Measurements from ENCODE around the gene STK32A. TPM values are rescaled to one million over a fixed set of nuclear protein-coding genes. Genes with fewer than 3 reads are reported as not detected.
A peak's percentile ranks its signal among the peaks of the same experiment; 100 is the strongest.

Gene STK32A
- total RNA-seq, 1 experiment from 2014 or later = 3.3 TPM

DNA sequence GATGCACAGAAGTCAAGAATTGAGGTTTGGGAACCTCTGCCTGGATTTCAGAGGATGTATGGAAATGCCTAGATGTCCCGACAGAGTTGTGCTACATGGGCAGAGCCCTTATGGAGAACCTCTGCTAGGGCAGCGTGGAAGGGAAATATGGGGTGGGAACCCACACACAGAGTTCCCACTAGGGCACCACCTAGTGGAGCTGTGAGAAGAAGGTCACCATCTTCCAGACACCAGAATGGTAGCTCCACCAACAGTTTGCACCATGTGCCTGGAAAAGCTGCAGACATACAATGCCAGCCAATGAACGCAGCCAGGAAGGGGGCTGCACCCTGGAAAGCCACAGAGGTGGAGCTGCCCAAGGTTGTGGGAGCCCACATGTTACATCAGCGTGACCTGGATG lies 104.5 kb downstream of the STK32A start:
- no peaks in the 10 kb centered on the region for H3K9me3 Mint-ChIP-seq (ENCODE audit: unreplicated experiment)
- ChIA-PET CTCF (interaction anchor here (0.6 to 1.5 kb wide), 3 partner anchors 89 to 767 kb away, joined by 3 to 5 read pairs (median 3); no protein-coding TSS in a partner anchor), POLR2A (no interaction called here)
- TF ChIP-seq, protein P1, sequence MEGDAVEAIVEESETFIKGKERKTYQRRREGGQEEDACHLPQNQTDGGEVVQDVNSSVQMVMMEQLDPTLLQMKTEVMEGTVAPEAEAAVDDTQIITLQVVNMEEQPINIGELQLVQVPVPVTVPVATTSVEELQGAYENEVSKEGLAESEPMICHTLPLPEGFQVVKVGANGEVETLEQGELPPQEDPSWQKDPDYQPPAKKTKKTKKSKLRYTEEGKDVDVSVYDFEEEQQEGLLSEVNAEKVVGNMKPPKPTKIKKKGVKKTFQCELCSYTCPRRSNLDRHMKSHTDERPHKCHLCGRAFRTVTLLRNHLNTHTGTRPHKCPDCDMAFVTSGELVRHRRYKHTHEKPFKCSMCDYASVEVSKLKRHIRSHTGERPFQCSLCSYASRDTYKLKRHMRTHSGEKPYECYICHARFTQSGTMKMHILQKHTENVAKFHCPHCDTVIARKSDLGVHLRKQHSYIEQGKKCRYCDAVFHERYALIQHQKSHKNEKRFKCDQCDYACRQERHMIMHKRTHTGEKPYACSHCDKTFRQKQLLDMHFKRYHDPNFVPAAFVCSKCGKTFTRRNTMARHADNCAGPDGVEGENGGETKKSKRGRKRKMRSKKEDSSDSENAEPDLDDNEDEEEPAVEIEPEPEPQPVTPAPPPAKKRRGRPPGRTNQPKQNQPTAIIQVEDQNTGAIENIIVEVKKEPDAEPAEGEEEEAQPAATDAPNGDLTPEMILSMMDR (IDR thresholded peaks at IDR 0.05; ENCODE audit: unreplicated experiment) = no peak
- no TSS peak for BruUV-seq (replicated peaks)
- no peaks in the 10 kb centered on the region for H3K4me1 Mint-ChIP-seq (ENCODE audit: insufficient read depth, unreplicated experiment)
- H3K27ac Mint-ChIP-seq (ENCODE audit: low read depth, unreplicated experiment) = no peak overlapping the region
- intact Hi-C loops (cut with micrococcal nuclease) = no loop called here
- no peaks in the 10 kb centered on the region for H3K27me3 Mint-ChIP-seq (ENCODE audit: insufficient read depth, unreplicated experiment)
- DNase-seq (ENCODE audit: unreplicated experiment) = no peak
- H3K4me3 Mint-ChIP-seq (ENCODE audit: unreplicated experiment) = no peak overlapping the region
- H3K36me3 Mint-ChIP-seq (ENCODE audit: insufficient read depth, unreplicated experiment) = no peaks in the 10 kb centered on the region

DNA sequence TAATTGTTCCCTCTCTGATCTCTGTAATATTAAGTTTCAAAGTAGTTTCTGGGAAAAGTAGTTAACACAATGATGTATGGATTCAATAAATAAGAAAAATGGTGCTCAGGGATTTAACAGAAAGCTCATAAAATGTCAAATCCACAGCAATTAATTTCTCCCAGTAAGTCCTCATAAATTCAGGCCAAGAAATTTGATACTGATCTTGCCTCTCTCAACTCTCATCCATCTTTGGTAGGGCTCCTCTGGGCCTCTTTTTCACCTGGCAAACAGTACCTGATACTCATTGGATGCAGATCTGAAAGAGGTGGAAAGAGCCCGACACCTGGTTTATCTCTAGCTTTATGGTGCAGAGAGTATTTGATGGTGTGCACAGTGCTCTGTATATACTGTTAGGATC lies 106.1 kb downstream of the STK32A start:
- Mint-ChIP-seq H3K9me3 (ENCODE audit: unreplicated experiment) (no peaks in the 10 kb centered on the region), H3K36me3 (ENCODE audit: insufficient read depth, unreplicated experiment) (no peaks in the 10 kb centered on the region), H3K4me1 (ENCODE audit: insufficient read depth, unreplicated experiment) (no peaks in the 10 kb centered on the region), H3K4me3 (ENCODE audit: unreplicated experiment) (no peak overlapping the region), H3K27me3 (ENCODE audit: insufficient read depth, unreplicated experiment) (no peaks in the 10 kb centered on the region), H3K27ac (ENCODE audit: low read depth, unreplicated experiment) (no peak overlapping the region)
- BruUV-seq (replicated peaks) = no TSS peak
- ChIA-PET POLR2A (interaction anchor here (1.1 kb wide), 1 partner anchor 10 kb away, joined by 3 read pairs; no protein-coding TSS in a partner anchor), CTCF (interaction anchor here (0.6 to 0.7 kb wide), 2 partner anchors 23 to 127 kb away, joined by 3 to 5 read pairs; no protein-coding TSS in a partner anchor)
- intact Hi-C loops (cut with micrococcal nuclease) = no loop called here
- no peak for DNase-seq (ENCODE audit: unreplicated experiment)
- TF ChIP-seq, protein P1 (IDR thresholded peaks at IDR 0.05; ENCODE audit: unreplicated experiment) = no peak

DNA sequence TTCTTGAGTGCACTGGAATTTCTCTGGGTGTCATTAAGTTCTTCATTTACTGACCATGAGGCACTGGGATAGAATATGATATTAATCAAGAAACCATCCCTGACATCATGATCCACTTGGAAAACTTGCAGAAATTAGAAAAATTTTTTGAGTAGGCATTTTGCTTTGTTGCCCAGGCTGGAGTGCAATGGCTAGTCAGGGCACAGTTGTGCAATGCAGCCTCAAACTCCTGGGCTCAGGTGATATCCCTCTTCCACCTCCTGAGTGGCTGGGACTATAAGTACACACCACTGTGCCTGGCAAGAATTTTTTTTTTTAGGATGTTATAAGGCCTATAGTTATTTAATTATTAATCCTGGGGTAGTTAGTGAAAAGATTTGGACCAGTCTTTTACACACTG lies 106.5 kb downstream of the STK32A start:
- intact Hi-C loops (cut with micrococcal nuclease) = no loop called here
- CTCF ChIA-PET = interaction anchor here (0.6 to 0.7 kb wide), 2 partner anchors 23 to 128 kb away, joined by 3 to 5 read pairs; no protein-coding TSS in a partner anchor

DNA sequence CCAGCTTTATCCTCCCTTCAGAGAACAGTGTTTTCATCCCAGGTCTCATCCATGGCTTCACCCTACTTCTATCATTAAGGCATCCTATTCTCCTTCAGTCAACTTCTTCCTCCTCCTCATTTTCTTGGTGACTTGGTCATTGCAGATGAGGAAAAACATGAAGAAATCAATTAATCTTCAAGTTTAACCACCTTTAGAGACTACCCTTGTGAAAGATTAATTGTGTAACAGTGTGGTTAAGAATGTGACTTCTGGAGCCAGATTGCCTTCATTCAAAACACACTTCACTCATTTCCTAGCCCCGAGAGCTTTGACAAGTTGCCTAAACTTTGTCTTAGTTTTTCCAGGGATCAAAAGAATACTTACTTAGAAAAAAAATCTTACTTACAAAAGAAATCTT lies 110.0 kb downstream of the STK32A start:
- TF ChIP-seq, protein P1 (IDR thresholded peaks at IDR 0.05; ENCODE audit: unreplicated experiment) = no peak
- ChIA-PET CTCF (interaction anchor here (0.6 kb wide), 2 partner anchors 10 to 22 kb away, joined by 3 read pairs; no protein-coding TSS in a partner anchor), POLR2A (no interaction called here)
- no TSS peak for BruUV-seq (replicated peaks)
- Mint-ChIP-seq H3K4me1 (ENCODE audit: insufficient read depth, unreplicated experiment) (peaks cover 11% of the 10 kb centered on the region), H3K4me3 (ENCODE audit: unreplicated experiment) (no peak overlapping the region), H3K27ac (ENCODE audit: low read depth, unreplicated experiment) (no peak overlapping the region), H3K27me3 (ENCODE audit: insufficient read depth, unreplicated experiment) (no peaks in the 10 kb centered on the region), H3K9me3 (ENCODE audit: unreplicated experiment) (no peaks in the 10 kb centered on the region), H3K36me3 (ENCODE audit: insufficient read depth, unreplicated experiment) (no peaks in the 10 kb centered on the region)
- intact Hi-C loops (cut with micrococcal nuclease) = no loop called here
- peak; percentile 25 for DNase-seq (ENCODE audit: unreplicated experiment)

More for the DNA sequence above, 106.5 kb downstream of the STK32A start:
- no peak overlapping the region for H3K27ac Mint-ChIP-seq (ENCODE audit: low read depth, unreplicated experiment)
- no peak for DNase-seq (ENCODE audit: unreplicated experiment)
- TF ChIP-seq, protein P1 (IDR thresholded peaks at IDR 0.05; ENCODE audit: unreplicated experiment) = no peak
- H3K36me3 Mint-ChIP-seq (ENCODE audit: insufficient read depth, unreplicated experiment) = no peaks in the 10 kb centered on the region
- no peak overlapping the region for H3K4me3 Mint-ChIP-seq (ENCODE audit: unreplicated experiment)
- H3K4me1 Mint-ChIP-seq (ENCODE audit: insufficient read depth, unreplicated experiment) = no peaks in the 10 kb centered on the region
- no peaks in the 10 kb centered on the region for H3K9me3 Mint-ChIP-seq (ENCODE audit: unreplicated experiment)
- H3K27me3 Mint-ChIP-seq (ENCODE audit: insufficient read depth, unreplicated experiment) = no peaks in the 10 kb centered on the region
- POLR2A ChIA-PET = no interaction called here
- BruUV-seq (replicated peaks) = no TSS peak

Measured in MCF 10A (cell line).